ENCODE data around the gene CHMP1A. TPM values are rescaled to one million over a fixed set of nuclear protein-coding genes. Genes with fewer than 3 reads are reported as not detected.
"Not testable (repeated sequence)": the region's sequence is repeated elsewhere in the genome, so short reads cannot be mapped to it uniquely, and the experiment has no call there.

The CHMP1A gene
- total RNA-seq, 1 donor from 2014 or later, result 37.3 TPM

GRCh38 chr16:89693289-89693731 is 35.8 kb upstream of the CHMP1A start:
- no peak for DNase-seq
- no peaks in the 10 kb centered on the region for H3K9me3 ChIP-seq (replicated peaks)
- no peak overlapping the region for H3K4me3 ChIP-seq
- no peaks in the 10 kb centered on the region for H3K4me1 ChIP-seq
- H3K27ac ChIP-seq (replicated peaks), result no peak overlapping the region
- no peaks in the 10 kb centered on the region for H3K27me3 ChIP-seq (ENCODE audit: low read depth)
- no peak for TF ChIP-seq CTCF (IDR thresholded peaks at IDR 0.05; ENCODE audit: borderline replicate concordance)
- intact Hi-C loops (cut with micrococcal nuclease), result no loop called here
- peaks cover 37% of the 10 kb centered on the region for H3K36me3 ChIP-seq

GRCh38 chr16:89691986-89692569 is 34.6 kb upstream of the CHMP1A start:
- peaks cover 37% of the 10 kb centered on the region for H3K36me3 ChIP-seq
- no peak for TF ChIP-seq CTCF (IDR thresholded peaks at IDR 0.05; ENCODE audit: borderline replicate concordance)
- H3K27me3 ChIP-seq (ENCODE audit: low read depth), result no peaks in the 10 kb centered on the region
- intact Hi-C loops (cut with micrococcal nuclease), result no loop called here
- no peaks in the 10 kb centered on the region for H3K9me3 ChIP-seq (replicated peaks)
- H3K27ac ChIP-seq (replicated peaks), result no peak overlapping the region
- DNase-seq, result no peak
- no peak overlapping the region for H3K4me3 ChIP-seq
- peaks cover 10% of the 10 kb centered on the region for H3K4me1 ChIP-seq

DNA sequence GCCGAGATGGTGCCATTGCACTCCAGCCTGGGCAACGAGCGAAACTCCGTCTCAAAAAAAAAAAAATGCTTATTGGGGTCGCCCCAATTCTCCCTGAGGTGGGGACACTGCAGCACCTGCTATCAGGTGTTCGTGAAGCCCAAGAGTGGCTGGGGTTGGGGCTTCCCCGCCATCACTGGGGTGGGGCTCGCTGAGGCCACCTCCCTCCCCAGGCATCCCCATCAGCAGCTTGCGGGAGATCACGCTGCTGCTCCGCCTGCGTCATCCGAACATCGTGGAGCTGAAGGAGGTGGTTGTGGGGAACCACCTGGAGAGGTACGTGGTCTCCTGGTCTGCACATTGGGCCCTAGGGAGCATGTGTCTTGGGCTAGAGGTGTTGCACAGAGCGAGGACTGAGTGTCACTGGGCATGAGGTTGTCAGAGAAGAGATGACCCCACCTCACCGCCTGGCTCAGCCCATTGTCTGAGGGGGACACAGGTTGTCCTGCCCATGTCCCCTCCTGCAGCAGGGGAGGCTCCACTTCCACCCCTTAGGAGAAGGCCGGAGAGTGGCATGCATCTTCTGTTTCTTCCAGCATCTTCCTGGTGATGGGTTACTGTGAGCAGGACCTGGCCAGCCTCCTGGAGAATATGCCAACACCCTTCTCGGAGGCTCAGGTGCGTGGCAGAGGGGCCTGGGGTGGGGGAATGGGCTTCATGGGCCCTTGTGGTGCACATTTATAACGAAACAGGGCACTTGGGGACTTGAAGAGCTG is 33.9 kb upstream of the CHMP1A start:
- no peaks in the 10 kb centered on the region for H3K9me3 ChIP-seq (replicated peaks)
- no peak for DNase-seq
- no peak overlapping the region for H3K27ac ChIP-seq (replicated peaks)
- intact Hi-C loops (cut with micrococcal nuclease), result no loop called here
- peaks cover 17% of the 10 kb centered on the region for H3K4me1 ChIP-seq
- H3K27me3 ChIP-seq (ENCODE audit: low read depth), result no peaks in the 10 kb centered on the region
- no peak overlapping the region for H3K4me3 ChIP-seq
- no peak for TF ChIP-seq CTCF (IDR thresholded peaks at IDR 0.05; ENCODE audit: borderline replicate concordance)
- H3K36me3 ChIP-seq, result peaks cover 37% of the 10 kb centered on the region

- Histone ChIP-seq H3K36me3 (peaks cover 37% of the 10 kb centered on the region), H3K4me3 (no peak overlapping the region), H3K9me3 (replicated peaks) (no peaks in the 10 kb centered on the region), H3K27ac (replicated peaks) (no peak overlapping the region), H3K4me1 (peaks cover 21% of the 10 kb centered on the region), H3K27me3 (ENCODE audit: low read depth) (no peaks in the 10 kb centered on the region)
- no peak for DNase-seq
- no peak for TF ChIP-seq CTCF (IDR thresholded peaks at IDR 0.05; ENCODE audit: borderline replicate concordance)
- intact Hi-C loops (cut with micrococcal nuclease), result no loop called here
Observed at GRCh38 chr16:89690392-89690901, 32.9 kb upstream of the CHMP1A start.

GRCh38 chr16:89689621-89690020 is 32.1 kb upstream of the CHMP1A start:
- H3K27me3 ChIP-seq (ENCODE audit: low read depth); DNase-seq; H3K9me3 ChIP-seq (replicated peaks); intact Hi-C loops (cut with micrococcal nuclease); H3K27ac ChIP-seq (replicated peaks); H3K4me3 ChIP-seq: not testable (repeated sequence)
- Histone ChIP-seq H3K4me1 (peaks cover 21% of the 10 kb centered on the region), H3K36me3 (peaks cover 37% of the 10 kb centered on the region)

GRCh38 chr16:89689142-89689541 is 31.6 kb upstream of the CHMP1A start:
- H3K4me3 ChIP-seq, result no peak overlapping the region
- intact Hi-C loops (cut with micrococcal nuclease), result no loop called here
- DNase-seq, result no peak
- H3K9me3 ChIP-seq (replicated peaks), result no peaks in the 10 kb centered on the region
- peaks cover 34% of the 10 kb centered on the region for H3K36me3 ChIP-seq
- TF ChIP-seq CTCF (IDR thresholded peaks at IDR 0.05; ENCODE audit: borderline replicate concordance), result no peak
- peaks cover 21% of the 10 kb centered on the region for H3K4me1 ChIP-seq
- no peak overlapping the region for H3K27ac ChIP-seq (replicated peaks)
- no peaks in the 10 kb centered on the region for H3K27me3 ChIP-seq (ENCODE audit: low read depth)

Data from left ventricle myocardium inferior (tissue), 1 donor.